Measurements from ENCODE around the gene APMAP.

APMAP gene

DNA sequence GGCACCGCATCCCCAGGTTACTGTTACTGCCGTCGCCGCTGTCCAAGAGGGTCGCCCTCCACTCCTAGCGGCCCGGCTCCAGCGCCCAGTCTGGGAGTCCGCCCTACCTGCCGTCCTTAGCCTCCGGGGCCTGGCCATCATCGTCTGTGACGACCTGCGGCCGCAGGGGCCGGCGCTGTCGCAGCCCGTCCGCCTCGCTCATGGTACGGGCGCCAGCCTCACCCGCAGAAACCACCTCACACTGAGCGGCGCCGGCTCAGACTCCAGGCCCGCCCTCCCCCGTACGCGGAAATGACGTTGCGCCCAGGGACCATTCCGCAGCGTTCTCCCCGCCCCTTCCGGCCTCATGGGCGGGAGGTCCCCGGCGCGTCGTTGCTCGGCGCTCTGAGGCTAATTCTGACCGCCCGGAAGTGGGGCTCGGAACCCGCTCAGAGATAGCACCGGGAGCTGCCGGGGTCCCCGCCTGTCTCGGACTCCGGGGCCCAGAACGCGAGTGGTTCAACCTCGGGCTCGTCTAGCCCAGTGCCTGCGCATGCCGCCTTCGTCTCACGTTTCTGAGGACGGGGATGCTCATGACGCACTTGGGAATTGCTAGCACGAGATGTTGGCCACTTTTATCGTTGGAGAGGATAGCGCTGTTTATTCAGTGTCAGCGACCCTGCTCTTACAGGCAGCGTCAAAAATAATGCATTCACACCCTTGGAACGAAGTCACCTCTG is at the start of gene APMAP:
APMAP (minus strand) TSS at position 265 of the 719 bp plus-strand sequence; CDS start at position 202, 63 bp downstream.
- DNase-seq: peak; percentile 90 to 93

GRCh38 chr20:25041813-25042530 is 49.4 kb upstream of the APMAP start:
- DNase-seq: no peak

GRCh38 chr20:25040438-25040831 is 47.9 kb upstream of the APMAP start:
- no peak for DNase-seq

DNA sequence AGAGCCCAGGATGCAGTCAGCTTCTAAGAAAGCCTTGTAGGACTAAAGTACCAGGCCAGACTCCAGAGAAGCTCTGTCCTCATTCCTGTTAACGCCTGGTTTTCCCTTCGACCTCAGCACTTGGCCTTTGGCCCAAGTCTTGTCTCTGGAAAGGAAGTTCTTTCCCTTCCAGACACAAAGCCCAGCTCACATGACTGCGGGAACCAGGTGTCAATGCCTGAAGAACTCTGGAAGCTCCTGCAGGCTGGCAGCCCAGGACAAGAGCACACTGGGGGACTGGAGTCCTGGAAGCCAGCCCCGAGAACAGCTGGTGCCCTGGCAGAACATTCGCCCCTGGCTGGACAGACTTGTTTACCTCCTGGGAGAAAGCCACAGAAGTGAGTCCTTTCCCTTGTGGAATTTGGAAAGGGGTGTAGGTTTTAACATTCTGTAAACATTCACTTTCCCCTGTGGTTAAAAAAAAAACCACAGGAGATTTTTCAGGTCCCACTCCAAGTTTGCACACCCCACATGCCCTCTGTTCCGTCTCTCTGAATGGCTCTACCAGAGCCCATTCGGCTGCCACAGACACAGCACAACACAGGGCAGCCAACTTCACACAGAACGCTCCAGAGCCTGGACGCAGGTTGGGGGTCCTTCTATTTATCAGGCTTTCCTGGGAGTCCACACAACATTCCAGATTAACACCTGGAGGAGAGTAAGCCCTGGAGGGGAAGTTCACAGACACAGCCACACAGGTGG is 47.3 kb upstream of the APMAP start:
- peak in 1 of 2 experiments; percentile 47 for DNase-seq

- peak in 1 of 2 experiments; percentile 35 for DNase-seq
Observed at GRCh38 chr20:25038591-25039015, 46.1 kb upstream of the APMAP start.

DNA sequence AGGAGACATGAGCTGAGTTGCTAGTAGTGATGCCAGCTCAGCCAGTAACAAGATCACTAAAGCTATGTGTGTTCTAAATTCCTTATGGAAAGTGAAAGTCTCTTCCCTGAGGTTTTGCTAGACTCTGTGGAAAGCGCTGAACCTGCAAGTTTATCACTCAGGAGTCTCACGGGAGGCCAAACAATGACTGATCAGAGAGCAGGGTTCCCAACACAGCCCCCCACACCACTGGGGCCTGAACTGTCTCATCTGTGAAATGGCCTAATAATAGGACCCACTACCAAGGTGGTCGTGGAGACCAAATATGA is 45.5 kb upstream of the APMAP start:
- no peak for DNase-seq

DNA sequence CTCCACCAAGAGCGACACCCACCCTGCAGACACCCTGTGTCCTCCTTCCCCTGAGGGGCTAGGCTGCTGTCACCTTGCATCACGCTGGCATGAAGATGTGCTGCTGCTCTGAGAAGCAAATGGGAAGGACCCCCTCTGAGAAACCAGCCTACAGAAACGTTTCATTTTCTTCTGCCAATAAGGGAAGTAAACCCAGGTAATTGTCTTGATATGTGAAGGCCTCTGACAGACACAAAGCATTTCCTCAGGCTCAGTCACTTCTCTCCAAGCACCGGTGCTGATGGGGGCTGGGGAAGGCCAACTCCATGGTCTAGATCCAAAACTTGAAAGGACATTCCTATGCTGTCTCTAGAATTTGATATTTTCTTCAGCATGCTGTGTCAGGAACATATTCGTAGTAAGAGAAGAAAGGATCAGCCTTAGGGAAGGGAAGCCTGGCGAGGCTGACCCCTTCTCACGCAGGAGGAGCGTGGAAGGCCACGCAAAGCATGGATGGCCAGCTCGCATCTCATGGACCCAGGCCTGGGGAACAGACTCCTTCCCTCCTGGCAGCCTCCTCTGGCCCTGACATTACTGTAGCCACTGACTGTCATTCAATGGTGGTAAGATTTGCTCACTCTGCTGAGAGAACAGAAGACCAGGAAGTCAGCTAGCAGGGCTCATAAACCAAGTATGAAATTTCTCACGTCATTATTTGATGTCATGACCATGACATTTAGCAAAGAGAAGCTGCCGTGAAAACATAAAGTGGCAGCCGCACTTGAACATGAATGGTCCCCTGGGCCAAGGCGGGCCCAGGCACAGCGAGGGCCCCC is 44.9 kb upstream of the APMAP start:
- DNase-seq: no peak

- DNase-seq: no peak
Observed at GRCh38 chr20:25036331-25036936, 43.9 kb upstream of the APMAP start.

DNA sequence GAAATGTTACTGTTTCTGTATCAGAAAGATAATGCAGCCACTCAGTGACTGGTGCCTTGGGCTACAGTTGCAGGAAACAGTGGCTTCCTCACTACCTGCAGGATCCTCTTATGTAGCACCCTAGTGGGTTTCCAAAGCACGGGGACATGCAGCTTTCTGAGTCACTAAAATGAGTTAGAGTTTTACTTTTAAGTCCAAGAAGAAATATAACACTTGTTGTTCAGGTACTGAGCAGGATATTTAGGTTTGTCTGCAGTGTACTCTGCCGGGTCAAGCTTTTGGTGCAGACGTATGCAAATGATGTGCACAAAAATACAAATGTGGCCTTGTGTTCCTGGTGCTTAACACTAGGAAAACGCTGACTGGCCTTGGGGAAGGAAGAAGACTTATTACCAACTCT is 43.4 kb upstream of the APMAP start:
- DNase-seq: no peak

DNA sequence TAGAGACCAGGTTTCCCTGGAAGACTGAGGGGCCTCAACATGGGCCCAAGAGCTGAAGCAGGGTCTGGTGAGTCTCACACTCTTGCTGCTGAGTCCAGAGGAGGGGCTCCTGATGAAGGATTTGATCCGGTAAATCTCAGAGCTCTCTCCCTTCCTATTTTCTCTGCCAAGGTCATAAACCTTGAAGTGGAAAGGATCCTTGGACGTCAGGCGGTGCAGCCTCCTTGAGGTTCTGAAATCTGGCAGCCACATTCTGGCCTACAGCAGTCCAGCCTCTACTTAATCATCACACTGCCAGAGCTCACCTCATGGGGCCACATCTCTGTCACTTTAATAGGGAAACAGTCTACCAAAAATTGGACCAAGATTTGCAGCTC is 41.4 kb upstream of the APMAP start:
- DNase-seq: no peak

DNA sequence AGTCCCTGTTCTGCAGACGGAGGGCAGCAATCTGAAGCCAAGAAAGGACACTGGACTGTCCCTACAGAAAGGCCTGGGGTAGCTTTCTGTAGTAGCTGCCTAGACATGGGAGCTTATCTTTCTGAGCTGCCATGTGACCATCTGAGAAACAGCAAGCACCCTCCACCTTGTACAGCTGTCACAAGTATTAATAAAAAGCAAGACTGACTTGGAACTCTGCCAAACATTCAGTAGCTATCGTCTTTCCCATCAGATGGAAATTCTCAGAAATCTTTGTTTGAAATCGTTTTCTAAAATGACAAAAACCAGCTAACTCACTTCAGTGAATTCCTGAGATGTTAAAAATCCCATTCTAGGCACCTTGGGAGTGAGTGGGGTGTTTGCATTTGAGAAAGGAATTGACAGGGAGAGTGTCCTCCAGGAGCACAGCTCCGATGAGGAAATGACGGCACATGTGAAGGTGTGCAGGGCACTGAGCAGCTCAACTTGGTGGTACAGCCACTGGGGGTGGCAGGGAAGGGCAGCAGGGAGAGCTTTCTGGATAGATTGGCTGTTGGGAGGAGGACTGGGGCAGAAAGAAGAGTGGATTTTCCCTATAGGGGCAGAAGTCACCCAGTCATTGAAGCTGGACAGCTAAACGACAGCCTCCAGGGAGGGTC is 40.8 kb upstream of the APMAP start:
- peak; percentile 74 to 94 for DNase-seq

- DNase-seq: peak in 1 of 2 experiments; percentile 37
Observed at GRCh38 chr20:25032478-25033264, 40.1 kb upstream of the APMAP start.

- no peak for DNase-seq
Observed at GRCh38 chr20:25032065-25032477, 39.5 kb upstream of the APMAP start.

GRCh38 chr20:25031241-25031640 is 38.7 kb upstream of the APMAP start:
- DNase-seq: no peak

DNA sequence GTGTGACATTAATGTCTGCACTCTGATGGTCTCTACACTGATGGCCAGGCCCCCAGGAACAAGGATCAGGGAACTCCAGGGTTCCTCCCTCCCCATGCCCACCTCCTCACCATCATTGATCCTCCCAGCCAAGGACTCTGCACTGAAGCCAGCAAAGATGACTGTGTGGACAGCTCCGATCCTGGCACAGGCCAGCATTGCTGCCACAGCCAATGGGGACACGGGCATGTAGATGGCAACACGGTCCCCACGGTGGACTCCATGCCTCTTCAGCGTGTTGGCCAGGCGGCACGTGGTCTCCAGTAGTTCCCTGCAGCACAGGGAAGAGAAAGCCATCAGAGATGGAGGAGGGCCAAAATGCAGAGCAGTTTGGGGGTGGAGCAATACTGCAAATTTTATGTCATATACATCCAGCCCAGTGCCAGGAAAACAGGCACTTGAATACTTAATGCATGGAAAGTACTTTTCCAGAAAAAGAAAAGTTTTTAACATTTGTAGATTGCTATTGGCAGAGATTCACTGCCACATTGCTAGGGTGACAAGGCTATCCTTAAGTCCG is 38.2 kb upstream of the APMAP start:
- DNase-seq: no peak

DNA sequence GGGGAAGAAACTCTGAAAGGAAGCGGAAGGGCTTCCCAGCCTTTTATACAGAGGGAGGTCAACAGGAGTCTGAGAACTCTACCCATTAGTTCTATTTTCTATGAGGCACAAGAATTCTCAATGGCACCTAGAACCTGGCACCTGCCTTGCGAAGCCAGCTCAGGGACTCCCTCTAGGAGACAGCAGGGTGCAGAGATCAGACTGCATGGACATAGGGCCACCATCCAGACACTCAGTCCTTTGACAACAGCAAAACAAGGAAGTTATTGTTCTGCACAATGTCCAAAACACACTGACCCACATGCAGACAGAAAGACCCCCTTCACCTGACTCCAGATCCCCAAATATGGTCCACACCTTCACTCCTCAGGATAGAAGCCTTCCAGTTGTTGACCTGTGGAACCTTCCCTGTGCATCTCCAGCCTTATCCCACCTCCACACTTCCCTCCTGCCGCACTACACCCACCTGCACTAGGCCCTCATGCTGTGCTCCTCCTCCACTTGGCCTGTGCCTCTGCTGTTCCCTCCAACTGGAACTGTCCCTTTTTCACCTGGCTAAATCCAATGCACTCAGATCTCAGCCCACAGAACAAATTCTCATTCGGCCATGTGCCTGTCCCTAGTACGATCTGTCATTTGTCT is 37.6 kb upstream of the APMAP start:
- no peak for DNase-seq

GRCh38 chr20:25025986-25026605 is 33.5 kb upstream of the APMAP start:
- DNase-seq: no peak

GRCh38 chr20:25025091-25025861 is 32.7 kb upstream of the APMAP start:
- no peak for DNase-seq

- DNase-seq: no peak
Observed at GRCh38 chr20:25024171-25024570, 31.6 kb upstream of the APMAP start.

Measured in NCI-H524 (cell line).